ENCODE data around the gene CGN.

- no peak for TF ChIP-seq CTCF (IDR thresholded peaks at IDR 0.05)
- TF ChIP-seq POLR2A (IDR thresholded peaks at IDR 0.05), result no peak
Observed at GRCh38 chr1:151478140-151478812, 32.9 kb upstream of the CGN start.
